ENCODE results near the gene VOPP1. TPM values are rescaled to one million over a fixed set of nuclear protein-coding genes. Genes with fewer than 3 reads are reported as not detected.

VOPP1 gene
- total RNA-seq, 4 donors from 2014 or later: 22.1 to 58.9 (median 39.8) TPM

GRCh38 chr7:55592492-55592891 is 20.2 kb upstream of the VOPP1 start:
- H3K4me1 ChIP-seq: no peaks in the 10 kb centered on the region
- TF ChIP-seq POLR2A (IDR thresholded peaks at IDR 0.05): no peak
- intact Hi-C loops (cut with DNase I; ENCODE audit: low total_unique reads): no loop called here
- DNase-seq: no peak
- H3K27ac ChIP-seq: no peak overlapping the region
- H3K9me3 ChIP-seq: no peaks in the 10 kb centered on the region
- H3K36me3 ChIP-seq: no peaks in the 10 kb centered on the region
- H3K27me3 ChIP-seq: no peaks in the 10 kb centered on the region
- no peak overlapping the region for H3K4me3 ChIP-seq

DNA sequence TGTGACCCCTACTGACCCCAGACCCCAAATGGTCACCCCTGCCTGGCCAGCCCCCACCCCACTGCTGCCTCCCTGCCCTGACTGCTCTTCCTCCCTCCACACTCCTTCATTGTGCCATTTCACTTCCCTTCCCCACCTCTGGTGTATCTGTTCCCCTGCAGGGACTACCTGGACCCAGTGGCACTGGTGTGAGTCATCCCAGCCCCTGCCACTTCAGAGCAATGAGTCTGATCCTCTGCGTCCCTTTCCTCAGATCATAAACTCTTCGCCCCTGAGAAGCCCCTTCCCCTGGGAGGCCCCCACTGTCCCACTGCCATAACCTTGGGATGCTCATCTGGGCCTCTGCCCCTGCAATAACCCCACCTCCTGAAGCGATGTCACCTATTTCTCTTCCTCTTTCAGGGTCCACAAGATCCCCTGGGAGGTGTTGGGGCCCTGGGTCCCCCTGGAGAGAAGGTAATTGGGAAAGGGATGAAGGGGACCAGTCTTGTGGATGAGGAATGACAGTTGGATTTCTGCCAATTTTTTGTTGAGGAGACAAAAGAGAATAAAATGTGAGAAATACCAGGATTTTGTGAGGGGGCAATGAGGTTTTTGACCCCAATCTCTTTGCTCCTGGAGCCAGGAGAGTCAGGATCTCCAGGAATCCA is 19.1 kb upstream of the VOPP1 start:
- Histone ChIP-seq H3K27me3 (no peaks in the 10 kb centered on the region), H3K36me3 (no peaks in the 10 kb centered on the region), H3K4me1 (no peaks in the 10 kb centered on the region), H3K9me3 (no peaks in the 10 kb centered on the region), H3K4me3 (no peak overlapping the region), H3K27ac (no peak overlapping the region)
- intact Hi-C loops (cut with DNase I; ENCODE audit: low total_unique reads): no loop called here
- TF ChIP-seq CTCF (IDR thresholded peaks at IDR 0.05): no peak
- no peak for TF ChIP-seq POLR2A (IDR thresholded peaks at IDR 0.05)
- DNase-seq: no peak

- intact Hi-C loops (cut with DNase I; ENCODE audit: low total_unique reads): no loop called here
- no peak overlapping the region for H3K4me3 ChIP-seq
- no peaks in the 10 kb centered on the region for H3K36me3 ChIP-seq
- no peak for TF ChIP-seq CTCF (IDR thresholded peaks at IDR 0.05)
- TF ChIP-seq POLR2A (IDR thresholded peaks at IDR 0.05): no peak
- H3K9me3 ChIP-seq: no peaks in the 10 kb centered on the region
- H3K27me3 ChIP-seq: no peaks in the 10 kb centered on the region
- H3K27ac ChIP-seq: no peak overlapping the region
- DNase-seq: no peak
- H3K4me1 ChIP-seq: no peaks in the 10 kb centered on the region
Observed at GRCh38 chr7:55590517-55591281, 18.4 kb upstream of the VOPP1 start.

GRCh38 chr7:55589905-55590304 is 17.6 kb upstream of the VOPP1 start:
- H3K27me3 ChIP-seq: no peaks in the 10 kb centered on the region
- H3K36me3 ChIP-seq: no peaks in the 10 kb centered on the region
- no peak for DNase-seq
- intact Hi-C loops (cut with DNase I; ENCODE audit: low total_unique reads): no loop called here
- no peaks in the 10 kb centered on the region for H3K4me1 ChIP-seq
- no peak overlapping the region for H3K27ac ChIP-seq
- no peak overlapping the region for H3K4me3 ChIP-seq
- TF ChIP-seq POLR2A (IDR thresholded peaks at IDR 0.05) (no peak), CTCF (IDR thresholded peaks at IDR 0.05) (no peak)
- no peaks in the 10 kb centered on the region for H3K9me3 ChIP-seq

DNA sequence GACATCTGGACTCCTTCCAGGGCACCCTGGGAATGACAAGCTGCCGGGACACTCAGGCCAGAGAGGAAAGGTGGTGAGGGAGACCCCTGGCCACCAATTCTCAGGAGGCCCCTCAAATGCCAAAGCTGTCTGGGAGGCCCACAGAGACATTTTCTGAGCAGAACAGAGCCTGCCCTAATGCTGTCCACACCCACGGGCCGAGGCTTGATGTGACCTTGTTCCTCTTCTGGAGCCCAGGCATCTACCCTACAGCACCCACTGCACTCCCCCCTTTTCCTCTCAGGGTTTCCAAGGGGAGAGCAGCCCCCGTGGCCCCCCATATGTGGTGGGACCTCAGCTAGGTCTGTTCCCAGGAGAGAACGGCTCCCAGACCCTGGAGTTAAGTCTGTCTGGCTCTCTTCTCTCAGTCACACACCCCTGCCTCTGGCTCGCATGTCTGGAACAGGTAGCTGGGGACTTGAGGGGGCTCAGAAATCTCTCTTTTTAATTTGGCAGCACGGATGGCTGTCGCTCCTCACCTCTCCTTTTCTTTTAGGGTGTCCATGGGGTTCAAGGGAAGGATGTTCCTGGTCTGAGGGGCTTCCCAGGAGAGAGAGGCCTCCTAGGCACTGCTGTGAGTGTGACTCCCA is 16.8 kb upstream of the VOPP1 start:
- no peak overlapping the region for H3K4me3 ChIP-seq
- H3K27ac ChIP-seq: no peak overlapping the region
- intact Hi-C loops (cut with DNase I; ENCODE audit: low total_unique reads): no loop called here
- DNase-seq: no peak
- no peaks in the 10 kb centered on the region for H3K27me3 ChIP-seq
- no peaks in the 10 kb centered on the region for H3K4me1 ChIP-seq
- no peaks in the 10 kb centered on the region for H3K9me3 ChIP-seq
- no peaks in the 10 kb centered on the region for H3K36me3 ChIP-seq
- TF ChIP-seq CTCF (IDR thresholded peaks at IDR 0.05) (no peak), POLR2A (IDR thresholded peaks at IDR 0.05) (no peak)

Data from uterus (tissue), 4 donors.